RPMI7951 (cell line): Measurements from ENCODE around the gene CPVL. TPM values are rescaled to one million over a fixed set of nuclear protein-coding genes. Genes with fewer than 3 reads are reported as not detected.

ENCODE experiments used
- DNase-seq: peaks from one replicate; pipeline ENCODE4 v3.0.0-alpha.2; 2012; ENCODE audit warnings: low read depth
- total RNA-seq: library from RNA; depleted of rRNA; stranded (reverse); fragments of >200 nt; shearing (Covaris generic); gene quantifications from 2 replicates; pipeline ENCODE4 v1.2.3, GENCODE V29; 2014

The CPVL gene
- total RNA-seq, 1 experiment from 2014 or later: 3.8 TPM

DNA sequence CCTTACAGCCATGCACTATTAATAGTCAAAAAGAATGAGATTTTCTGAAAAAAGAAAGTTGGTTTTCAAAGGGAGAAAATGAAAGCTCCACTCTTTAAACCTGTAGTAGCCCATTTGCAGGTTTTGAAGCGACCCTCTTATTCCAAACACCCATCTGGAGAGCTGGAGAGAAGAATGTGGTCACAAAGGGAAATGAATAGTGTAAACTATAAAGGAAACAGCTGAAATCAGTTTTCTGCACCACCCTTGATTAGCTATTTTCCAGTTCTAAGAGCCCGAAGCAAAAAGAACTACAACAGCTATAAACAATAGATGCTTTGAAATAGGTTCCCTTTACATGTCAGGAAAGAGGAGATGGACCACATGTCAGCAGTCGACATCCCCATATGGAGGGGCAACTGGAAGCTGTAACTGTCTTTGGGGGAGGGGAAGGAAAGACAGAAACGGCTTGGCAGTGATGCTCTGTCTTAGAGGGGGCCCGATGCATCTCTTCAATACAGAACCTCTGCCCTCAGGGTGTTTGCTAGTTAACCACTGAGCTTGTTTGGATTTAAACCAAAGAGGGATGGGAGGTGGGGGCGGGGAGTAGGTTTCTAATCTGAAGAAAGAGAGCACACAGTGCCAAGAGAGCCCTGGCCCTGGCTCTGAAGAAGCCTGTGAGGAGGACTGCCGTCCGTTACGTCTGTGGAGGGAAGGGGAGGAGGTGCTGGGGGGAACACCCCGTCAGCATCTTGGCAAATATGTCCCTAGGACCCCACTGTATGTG is 55.3 kb downstream of the CPVL start:
- peak; percentile 93 for DNase-seq

DNA sequence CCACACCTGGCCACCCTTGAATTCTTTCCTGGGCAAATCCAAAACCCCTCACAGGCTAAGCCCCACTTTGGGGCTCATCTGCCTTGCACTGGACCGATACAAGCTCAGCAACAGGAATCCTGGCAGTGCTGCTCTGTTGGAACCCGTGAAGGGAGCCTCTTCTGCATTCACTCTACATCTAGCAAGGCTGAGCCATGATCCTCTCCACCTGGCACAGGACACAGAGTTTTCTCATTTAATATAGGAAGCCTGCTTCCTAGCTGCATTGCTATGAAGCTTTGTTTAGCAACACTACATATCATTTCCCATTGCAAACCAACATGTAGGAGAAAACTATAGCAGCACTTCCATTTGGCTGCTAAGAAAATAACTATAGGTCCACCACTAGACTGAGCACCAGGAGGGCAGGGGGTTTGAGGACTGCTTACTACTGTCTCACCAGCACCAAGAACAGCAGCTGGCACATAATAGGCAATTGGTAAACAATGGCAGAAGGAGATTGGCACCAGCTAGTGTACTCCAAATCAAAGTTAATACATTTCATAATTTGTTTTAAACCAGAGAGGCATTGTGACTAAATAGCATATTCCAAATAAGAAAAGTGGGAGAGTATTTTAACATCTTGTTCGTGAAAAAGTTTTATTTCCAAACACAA is 56.1 kb downstream of the CPVL start:
- no peak for DNase-seq

DNA sequence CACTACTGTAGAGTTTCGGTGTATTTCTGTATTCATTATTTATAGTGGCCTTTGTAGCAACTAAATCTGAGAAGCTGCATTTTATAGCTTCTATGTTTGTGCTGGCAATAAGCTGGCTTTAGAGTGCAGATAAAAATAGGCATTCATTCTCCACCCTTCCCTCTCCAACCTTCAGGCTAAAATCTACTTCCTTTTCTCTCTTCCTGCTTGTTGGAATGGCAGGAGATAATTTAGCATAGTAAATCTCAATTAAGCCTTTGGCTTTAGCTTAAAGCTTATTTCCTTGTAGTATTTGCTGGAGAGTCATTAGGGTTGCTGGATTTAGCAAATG is 58.5 kb downstream of the CPVL start:
- peak; percentile 53 for DNase-seq

DNA sequence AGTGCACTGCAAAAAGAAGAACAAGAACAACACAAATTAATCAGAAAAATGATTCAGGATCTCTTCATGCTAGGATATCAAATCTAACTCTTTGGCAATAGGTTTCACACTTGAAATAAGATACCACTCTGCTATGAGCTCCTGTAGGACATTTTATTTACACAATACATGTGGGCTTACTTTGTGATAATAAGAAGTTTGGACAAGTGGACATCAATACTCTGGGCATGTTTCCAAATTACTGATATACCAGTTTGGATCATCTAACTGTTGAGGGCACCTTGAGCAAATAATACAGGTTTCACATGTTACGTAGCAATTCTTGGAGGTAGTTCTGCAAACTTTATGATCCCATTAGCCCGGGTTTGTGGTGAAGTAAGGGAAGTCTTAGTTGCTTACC is 59.8 kb downstream of the CPVL start:
- no peak for DNase-seq

DNA sequence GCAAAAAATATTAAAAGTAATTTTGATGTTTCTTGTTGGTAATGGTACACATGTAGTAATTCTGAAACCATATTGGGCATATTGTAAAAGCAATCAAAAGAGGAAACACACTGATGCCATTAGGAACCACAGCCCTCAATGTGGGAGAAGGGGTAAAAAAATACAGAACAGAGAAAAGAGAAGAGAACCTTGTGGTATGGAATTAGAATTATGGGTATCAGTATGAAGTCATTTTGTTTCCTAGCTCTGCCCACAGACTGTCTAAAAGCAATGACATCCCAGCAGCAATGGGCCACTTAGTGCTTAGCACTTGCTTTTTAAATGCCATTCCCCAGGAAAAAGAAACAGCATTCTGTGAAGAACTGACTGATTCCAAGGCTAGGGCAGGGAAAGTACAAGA is 61.5 kb downstream of the CPVL start:
- DNase-seq: no peak

DNA sequence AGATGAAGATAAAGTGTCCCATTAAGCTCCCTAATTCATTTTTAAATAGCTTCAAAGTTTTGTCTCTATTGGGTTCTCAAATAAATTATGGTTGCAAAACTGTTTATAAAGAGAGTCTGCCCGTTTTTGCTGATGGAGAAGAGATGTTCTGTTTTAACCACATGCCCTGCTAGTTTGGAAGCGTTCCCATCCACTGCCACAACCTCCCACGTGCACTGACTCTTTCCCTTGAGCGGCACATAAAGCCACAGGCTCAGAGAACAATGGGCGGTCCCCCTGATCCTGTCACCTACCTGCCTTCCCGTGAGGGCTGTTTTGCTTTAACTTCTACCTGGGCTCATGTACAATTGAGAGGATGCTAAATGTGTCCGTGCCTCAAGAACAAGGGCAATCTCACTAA is 65.5 kb downstream of the CPVL start:
- peak; percentile 80 for DNase-seq

DNA sequence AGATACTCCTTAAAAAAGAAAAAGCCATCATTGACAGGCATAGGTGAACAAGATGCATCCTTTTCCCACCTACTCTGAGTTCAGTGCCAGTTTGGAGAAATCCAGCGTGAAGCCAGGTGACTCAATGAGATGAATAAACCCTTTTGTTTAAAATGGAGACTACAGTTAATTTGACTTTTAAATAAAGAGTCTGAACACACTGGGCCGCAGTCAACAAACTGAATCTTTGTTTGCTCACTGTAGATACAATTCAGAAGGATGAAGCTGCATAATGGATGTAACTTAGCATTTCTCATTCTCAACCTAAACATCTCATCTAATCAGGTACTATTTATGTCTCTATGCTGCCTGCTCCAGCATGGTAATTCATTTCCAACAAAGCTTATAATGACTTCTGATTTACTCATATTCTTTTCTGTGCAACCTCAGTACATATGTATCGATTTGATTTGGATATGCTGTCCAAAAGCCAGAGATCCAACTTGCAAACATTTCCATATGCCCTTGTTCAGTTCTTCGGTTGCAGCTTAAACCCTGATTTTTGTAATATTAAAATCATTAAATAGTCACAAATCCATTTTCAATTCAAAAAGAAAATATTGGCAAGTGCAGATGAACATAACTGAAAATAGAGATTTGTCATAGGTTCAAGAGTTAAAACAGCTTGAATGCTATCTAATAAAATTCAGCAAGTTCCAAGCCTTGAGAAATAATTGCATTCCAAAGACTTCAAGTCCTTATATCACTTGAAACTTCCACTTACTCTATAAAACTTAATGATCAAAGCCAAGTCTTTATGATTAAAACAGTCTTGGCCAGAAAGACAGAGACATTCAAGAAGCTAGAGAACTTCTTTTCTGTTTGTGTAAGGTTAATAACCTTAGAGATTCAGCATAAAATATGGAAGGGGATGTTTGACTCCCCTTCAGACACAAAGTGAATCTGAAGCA is 67.8 kb downstream of the CPVL start:
- no peak for DNase-seq

DNA sequence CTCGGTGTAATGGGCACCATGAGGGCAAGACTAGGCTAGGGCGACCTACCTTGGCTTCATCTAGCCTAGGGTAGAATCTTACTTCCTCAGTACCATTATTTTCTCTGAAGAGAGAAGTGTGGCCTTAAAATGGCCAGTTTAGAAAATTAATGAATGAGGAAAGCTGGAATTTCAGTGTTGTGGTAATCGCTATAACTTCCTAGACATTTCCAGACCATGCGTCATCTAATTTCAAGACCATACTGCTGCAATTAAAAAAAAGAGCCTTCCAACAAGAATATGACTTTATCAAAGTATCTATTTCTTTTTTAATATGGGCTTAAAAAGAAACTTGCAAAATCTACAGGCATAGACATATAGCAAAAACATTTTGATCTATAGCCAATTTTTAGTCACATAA is 68.5 kb downstream of the CPVL start:
- peak; percentile 84 for DNase-seq

DNA sequence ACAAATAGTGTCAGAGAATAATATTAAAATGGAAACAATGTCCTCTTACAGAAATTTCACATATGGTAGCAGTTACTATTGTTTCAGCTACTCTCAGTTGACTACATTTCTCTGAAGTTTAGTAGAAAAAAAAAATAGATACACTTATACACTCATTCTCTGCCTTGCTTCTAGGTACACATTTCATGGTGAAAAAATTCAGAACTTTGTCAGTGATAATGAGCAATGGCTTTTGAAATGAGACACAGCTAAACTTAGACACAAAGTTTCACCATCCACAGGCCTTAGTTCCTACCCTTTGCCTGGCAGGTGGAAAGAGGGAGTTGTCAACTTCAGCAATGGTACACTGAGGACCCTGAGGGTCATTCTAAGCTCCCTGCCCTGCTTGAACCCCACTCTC is 69.2 kb downstream of the CPVL start:
- DNase-seq: peak; percentile 25

DNA sequence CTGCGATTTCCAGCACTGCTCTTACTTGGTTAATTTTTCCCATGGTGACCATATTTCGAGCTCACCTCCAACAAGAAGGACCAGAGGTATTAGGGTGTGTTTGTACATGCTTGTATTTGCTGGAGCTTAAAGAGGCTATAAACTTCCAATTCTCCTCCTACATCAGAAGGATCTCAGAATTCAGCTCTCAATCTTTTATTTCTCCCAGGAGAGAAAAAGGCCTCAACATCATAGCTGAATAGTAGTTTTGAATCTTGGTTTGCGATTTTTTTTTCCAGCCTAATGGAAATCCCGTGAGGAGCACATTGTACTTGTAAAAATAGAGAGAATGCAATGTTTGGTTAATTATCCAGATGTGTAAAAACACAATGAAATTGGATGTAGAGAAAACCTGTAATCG is 69.7 kb downstream of the CPVL start:
- DNase-seq: no peak

DNA sequence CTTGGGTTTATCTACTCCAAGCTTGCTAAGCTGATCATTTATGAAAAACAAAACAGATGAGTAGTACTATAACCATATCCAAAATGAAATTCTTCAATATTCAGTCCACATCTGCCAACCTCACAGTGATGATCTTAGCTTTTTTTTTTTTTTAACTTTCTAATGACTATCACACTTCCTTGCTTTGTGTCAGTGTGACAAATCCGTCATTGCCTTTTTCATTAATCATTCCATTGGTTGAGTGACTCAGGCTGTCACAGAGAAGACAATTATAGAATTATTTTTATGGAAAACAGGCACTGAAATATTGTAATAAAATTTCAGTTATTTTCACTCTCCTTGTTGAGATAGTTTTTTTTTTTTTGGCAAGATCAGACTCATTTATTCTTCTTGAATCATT is 70.7 kb downstream of the CPVL start:
- no peak for DNase-seq

DNA sequence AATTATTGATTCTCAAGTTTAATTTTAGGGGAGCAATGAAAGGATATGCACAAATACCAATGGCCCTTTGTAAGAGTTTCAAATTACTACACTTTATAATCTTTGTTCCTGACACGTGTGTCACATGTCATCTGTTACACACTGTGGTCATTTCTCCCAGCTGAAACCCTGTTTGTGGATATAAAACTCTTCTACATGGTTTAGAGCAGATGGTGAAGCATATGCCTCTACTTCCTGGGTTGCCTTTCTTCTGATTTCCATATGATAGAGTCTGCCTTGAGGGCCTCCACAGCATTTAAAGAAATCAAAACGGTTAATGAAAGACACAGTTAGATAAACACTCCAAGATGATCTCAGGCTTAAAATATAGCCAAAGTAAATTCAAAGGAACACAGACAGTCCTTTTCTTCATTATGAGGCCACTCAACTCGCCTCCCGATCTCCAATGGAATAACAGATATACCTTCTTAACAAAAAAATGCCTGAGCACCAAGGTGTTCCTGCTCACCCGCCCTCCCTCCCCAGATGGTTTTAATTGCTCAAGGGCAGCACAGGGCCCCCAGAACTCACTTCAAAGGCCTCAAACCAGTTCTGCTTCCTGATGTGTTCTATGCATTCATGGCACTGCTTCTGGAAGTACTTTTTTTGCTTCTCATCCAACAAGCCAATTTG is 75.0 kb downstream of the CPVL start:
- peak; percentile 52 for DNase-seq

DNA sequence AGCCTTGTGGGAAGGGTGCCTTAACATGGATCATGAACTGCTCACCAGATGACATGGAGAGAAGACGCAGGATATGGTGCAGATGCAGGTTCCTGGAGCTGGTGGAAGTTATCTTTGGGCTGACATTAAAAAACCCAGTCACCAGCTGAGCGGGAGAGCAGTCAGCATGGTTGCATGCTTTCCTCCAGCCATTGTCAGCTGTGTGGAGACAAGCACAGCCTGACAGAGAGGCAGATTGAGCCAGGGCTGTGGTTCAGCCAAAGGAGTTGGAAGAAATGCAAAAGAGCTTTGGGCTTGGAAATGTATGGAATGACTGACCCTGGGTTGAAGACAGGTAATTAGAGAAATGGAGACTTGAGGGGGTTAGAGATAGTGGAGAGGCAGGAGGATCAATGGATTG is 79.7 kb downstream of the CPVL start:
- DNase-seq: no peak

DNA sequence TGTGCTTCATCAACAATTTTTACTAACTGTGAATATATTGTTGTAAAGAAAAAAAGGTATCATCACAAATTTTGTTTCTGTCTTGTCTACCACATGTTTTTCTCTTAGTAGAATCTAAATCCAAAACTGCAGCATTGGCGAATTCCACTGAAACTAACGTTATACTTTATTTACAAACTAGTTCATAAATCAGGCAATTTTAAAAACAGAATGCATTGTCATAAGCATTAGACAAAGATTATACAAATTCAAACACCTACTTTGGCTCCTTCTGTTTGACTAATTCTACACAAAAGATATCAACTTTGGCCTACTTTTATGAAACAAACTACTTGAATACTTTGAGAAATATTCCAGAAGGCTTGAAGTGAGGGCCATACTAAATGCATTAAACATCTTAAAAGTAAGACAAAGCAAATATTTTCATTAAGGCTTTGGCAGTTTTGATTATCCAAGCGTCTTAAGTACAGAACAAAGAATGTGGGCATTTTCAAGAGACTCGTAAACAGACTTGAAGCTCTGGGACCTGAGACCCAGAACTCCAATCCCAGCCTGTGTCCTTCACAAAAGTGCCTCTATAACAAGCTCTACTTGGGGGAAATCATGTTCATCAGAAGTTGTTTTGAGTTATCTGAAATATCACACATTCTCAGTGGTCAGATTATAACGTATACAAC is 81.0 kb downstream of the CPVL start:
- DNase-seq: no peak

DNA sequence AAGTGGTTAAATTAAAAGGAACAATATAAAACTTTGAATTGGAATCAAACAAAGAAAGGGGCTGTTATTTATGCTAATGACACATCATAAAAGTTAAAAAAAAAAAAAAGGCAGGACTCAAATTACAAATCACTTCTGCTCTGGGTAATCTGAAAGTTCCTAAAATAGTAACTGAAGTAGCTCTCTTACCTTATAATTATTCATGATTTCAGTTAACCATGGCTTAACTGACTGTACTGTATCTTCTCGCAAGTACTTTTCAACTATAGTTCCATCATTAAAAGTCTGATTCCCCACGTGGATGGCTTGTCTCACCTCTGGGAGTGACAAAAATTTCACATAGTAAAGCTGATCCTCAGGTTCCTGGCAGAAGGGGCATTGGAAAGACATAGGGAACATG is 82.5 kb downstream of the CPVL start:
- no peak for DNase-seq

DNA sequence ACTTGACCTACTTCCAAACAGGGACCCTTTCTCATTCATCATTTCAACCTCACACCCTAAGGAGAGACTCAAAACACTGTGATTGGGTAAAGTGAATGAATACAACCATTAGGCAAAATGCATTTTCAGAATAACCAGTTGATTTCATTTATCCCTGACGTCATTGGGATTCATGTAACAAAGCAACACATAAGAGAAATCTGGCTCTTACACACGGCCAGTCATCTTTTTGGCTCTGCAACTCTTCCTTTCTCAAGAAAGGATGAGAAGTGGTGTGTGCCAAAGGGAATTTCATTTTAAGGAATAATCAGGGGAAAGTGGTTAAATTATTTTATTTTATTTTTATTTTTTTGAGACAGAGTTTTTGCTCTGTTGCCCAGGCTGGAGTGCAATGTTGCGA is 83.1 kb downstream of the CPVL start:
- no peak for DNase-seq

DNA sequence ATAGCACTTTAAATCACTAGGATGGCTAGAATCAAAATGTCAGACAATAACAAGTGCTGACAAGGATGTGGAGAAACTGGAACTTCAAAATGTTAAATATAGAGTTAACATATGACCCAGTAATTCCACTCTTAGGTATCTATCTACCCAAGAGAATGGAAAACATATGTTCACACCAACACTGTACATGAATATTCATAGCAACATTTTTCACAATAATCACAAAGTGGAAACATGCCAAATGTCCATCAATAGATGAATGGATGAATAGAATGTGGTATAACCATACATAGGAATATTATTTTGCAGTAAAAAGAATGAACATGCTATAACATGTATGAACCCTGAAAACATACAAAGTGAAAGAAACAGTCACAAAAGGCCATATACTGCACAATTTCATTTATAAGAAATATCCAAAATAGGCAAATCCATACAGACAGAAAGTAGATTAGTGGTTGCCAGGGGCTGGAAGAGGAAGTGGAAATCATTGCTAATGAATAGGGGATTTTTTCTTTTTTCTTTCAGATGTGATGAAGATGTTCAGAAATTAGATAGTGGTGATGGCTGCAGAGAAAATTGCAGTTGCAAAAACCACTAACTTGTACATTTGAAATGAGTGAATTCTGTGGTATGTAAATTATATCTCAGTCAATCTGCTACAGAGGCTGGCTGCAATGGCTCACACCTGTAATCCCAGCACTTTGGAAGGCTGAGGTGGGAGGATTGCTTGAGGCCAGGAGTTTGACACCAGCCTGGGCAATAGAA is 93.0 kb downstream of the CPVL start:
- DNase-seq: peak; percentile 11

DNA sequence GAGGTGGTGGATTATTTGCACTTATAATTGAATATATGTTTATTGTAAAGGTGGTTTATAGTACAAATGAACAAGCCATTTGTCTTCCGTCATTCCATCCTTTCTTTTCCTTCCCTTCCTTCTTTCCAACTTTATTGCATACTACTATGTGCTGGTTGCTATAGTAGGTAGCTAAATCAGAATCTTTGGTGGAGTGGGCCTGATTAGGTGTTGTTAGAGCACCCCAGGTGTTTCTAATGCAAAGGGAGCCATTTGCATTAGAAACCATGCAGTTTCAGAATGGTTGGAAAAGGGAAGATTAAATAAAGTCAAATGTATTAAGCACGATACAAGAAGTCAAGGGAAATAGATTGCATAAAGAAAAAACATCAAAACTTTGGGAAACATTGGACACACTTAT is 99.4 kb downstream of the CPVL start:
- DNase-seq: no peak

DNA sequence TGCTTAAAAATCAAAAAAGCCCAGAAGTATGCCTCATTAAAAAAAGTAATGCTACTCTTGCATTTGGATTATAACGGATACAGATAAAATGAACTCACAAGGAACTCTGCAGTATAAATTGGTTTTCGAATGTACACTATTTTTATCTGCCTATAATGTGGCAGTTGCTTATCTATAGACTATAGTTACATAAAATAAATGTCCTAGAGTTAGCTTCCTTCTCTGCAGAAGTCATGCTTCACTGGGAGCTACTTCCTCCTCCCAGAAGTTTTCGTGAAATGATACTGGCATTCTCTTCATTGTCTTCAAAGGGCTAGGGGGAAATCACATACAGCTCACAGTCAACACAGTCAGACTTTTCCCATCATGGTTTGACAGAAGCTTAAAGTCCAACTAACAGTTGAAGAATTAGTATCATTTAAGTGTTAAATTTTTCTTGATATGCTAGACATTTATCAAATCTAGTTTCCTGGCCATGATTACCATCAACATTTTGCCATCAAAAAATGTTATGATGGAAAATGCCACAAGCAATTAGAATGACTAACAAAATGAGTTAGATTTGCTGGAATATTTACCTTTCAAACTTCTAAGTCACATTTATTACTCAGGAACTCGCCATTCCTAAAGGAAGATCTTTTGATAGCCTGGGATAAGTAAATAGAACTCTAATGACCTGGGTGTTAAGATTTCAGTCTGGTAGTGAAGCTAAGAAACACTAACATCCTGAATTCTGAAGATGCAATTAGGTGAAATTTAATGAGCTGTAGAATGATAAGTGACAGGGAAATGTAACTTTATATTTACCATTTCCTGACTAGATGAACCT is 100.9 kb downstream of the CPVL start:
- no peak for DNase-seq

DNA sequence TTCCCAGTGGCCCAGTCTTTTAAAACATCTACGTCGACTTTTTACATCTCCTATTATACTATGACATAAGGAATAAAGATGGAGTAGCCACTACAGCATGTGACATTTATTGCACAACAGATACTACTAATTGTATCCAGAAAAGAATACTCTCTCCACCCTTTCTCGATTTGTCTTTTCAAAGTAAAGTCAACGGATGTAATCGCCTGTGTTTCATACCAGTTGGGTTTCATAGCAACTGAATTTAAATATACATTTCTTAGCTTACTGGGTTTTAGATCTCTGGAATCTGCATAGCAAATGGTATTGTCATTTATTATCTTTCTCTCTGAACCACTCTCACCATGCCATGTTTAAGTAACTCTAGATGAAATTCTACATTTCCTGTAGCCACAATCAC is 101.8 kb downstream of the CPVL start:
- DNase-seq: no peak
